GM12878 (cell line): ENCODE data around the gene TRPM7. TPM values are rescaled to one million over a fixed set of nuclear protein-coding genes. Genes with fewer than 3 reads are reported as not detected.
"Not testable (repeated sequence)": the region's sequence is repeated elsewhere in the genome, so short reads cannot be mapped to it uniquely, and the experiment has no call there.

Source experiments
- ATAC-seq: fragments of 200-7000 bp; cut with Tn5 transposase; 3 replicates; pipeline ENCODE4 v1.9.1; 2020; ENCODE audit warnings: mild to moderate bottlenecking, moderate library complexity
- BruUV-seq: library from RNA; stranded (reverse); fragments of 400-500 nt; replicated peaks from 2 replicates; lab custom pipeline; 2021; lab: Mats Ljungman, UMichigan
- CTCF ChIA-PET: fragments of 300-600 bp; sonication (Branson Sonifier 250); formaldehyde crosslinking; extraction: SDS; loops from one replicate; lab custom pipeline; 2021; ENCODE audit warnings: inconsistent platforms; lab: Yijun Ruan, JAX
- POLR2A ChIA-PET: fragments of 350-600 bp; formaldehyde crosslinking; extraction: SDS; loops from one replicate; lab custom pipeline; 2021; ENCODE audit warnings: inconsistent platforms; lab: Charles Lee
- RAD21 ChIA-PET: fragments of 300-600 bp; sonication (Branson Sonifier 250); formaldehyde crosslinking; loops from one replicate; lab custom pipeline; 2023; ENCODE audit warnings: antibody characterized with exemption; ENCODE audit not compliant: unreplicated experiment; lab: Charles Lee
- SMC1A ChIA-PET: fragments of 300-600 bp; sonication (Branson Sonifier 250); formaldehyde crosslinking; loops from one replicate; lab custom pipeline; 2023; ENCODE audit not compliant: unreplicated experiment, uncharacterized antibody; lab: Charles Lee
- DNase-seq: peaks from one replicate; pipeline ENCODE4 v3.0.0-alpha.2; 2011; ENCODE audit warnings: low read depth, low spot score
- FAIRE-seq: peaks from 3 replicates; lab custom pipeline; 2011; peaks lifted over from hg19 to GRCh38; lab: Jason Lieb, UNC
- H2AFZ ChIP-seq: 2 replicates; pipeline ENCODE4 v1.6.0; 2011; ENCODE audit warnings: low read depth, low read length, control low read depth; ENCODE audit not compliant: control insufficient read depth
- H3K27ac ChIP-seq: 2 replicates; pipeline ENCODE4 v1.5.1; 2011; ENCODE audit warnings: control low read depth; ENCODE audit not compliant: control insufficient read depth, insufficient read depth
- H3K27me3 ChIP-seq, 2 experiments: replicated peaks in 1 of 2; 2 replicates each; pipeline versions ENCODE4 v1.6.0 to v1.6.1; 2011; ENCODE audit warnings: low read length in 1 of 2; ENCODE audit not compliant: control insufficient read depth in 2 of 2, insufficient read depth in 2 of 2
- H3K36me3 ChIP-seq, 2 experiments: 2 replicates each; pipeline ENCODE4 v1.5.1; 2011; ENCODE audit warnings: low read length in 1 of 2; ENCODE audit not compliant: control insufficient read depth in 2 of 2, insufficient read depth in 2 of 2
- H3K4me1 ChIP-seq: 2 replicates; pipeline ENCODE4 v1.6.1; 2011; ENCODE audit warnings: mild to moderate bottlenecking, low read length, moderate library complexity, mixed read lengths; ENCODE audit not compliant: control insufficient read depth, insufficient read depth
- H3K4me2 ChIP-seq: 2 replicates; pipeline ENCODE4 v1.6.0; 2011; ENCODE audit warnings: control low read depth; ENCODE audit not compliant: control insufficient read depth, insufficient read depth
- H3K4me3 ChIP-seq: fragments of 200-600 bp; sonication (generic); 2 replicates; pipeline ENCODE4 v1.5.1; 2016
- H3K79me2 ChIP-seq: 2 replicates; pipeline ENCODE4 v1.6.0; 2011; ENCODE audit warnings: low read length; ENCODE audit not compliant: control insufficient read depth, insufficient read depth
- H3K9ac ChIP-seq: 2 replicates; pipeline ENCODE4 v1.8.0; 2011; ENCODE audit warnings: low read length, control low read depth, mixed read lengths; ENCODE audit not compliant: control insufficient read depth, insufficient read depth
- H3K9me3 ChIP-seq: replicated peaks from 3 replicates; pipeline ENCODE4 v1.5.1; 2011; ENCODE audit warnings: mild to moderate bottlenecking, low read length; ENCODE audit not compliant: control insufficient read depth, insufficient read depth
- H4K20me1 ChIP-seq: 2 replicates; pipeline ENCODE4 v1.6.0; 2011; ENCODE audit not compliant: control insufficient read depth, insufficient read depth
- RAD21 ChIP-seq: IDR thresholded peaks from 2 replicates; pipeline ENCODE4 v1.6.1; 2011; ENCODE audit warnings: mild to moderate bottlenecking, low read depth, low read length, moderate library complexity; ENCODE audit not compliant: insufficient read depth
- WGBS: methylation state at CpG from one replicate; pipeline ENCODE4 v1.1.6; 2016; ENCODE audit warnings: low lambda C conversion rate; ENCODE audit not compliant: insufficient replicate concordance, insufficient coverage; ENCODE audit errors: missing lambda C conversion rate; 5-methylcytosine and 5-hydroxymethylcytosine counted together
- in situ Hi-C: fragments of 300-500 bp; cut with MboI; formaldehyde crosslinking; loops from 9 replicates; pipeline ENCODE4 v1.14.3; 2018; ENCODE audit warnings: mixed read lengths
- intact Hi-C: fragments of 100-400 bp; cut with micrococcal nuclease; formaldehyde crosslinking; loops from one replicate; pipeline ENCODE4 v1.14.2; 2022; ENCODE audit not compliant: unreplicated experiment
- polyA plus RNA-seq, 11 experiments: library from polyadenylated mRNA; depleted of rRNA in 4 of 11; unstranded in 6 of 11; stranded (reverse) in 5 of 11; fragments of >200 nt; fragmentation: Nextera tagmentation in 4 of 11; fragmentation: Illumina TruSeq in 1 of 11; extraction: Ambion mirVana in 4 of 11; extraction: Trizol in 1 of 11; gene quantifications; 1 replicate in 1 of 11; 2 replicates in 10 of 11; pipeline versions ENCODE4 v1.2.1 to v1.2.3, GENCODE V29; 2011 to 2016; ENCODE audit warnings: inconsistent platforms in 2 of 11, missing spikeins in 2 of 11, low read depth in 1 of 11
- total RNA-seq, 4 experiments: library from RNA; depleted of rRNA in 3 of 4; stranded (reverse); fragments of >200 nt in 3 of 4; fragmentation: Illumina TruSeq in 1 of 4; extraction: Trizol in 1 of 4; gene quantifications; 2 replicates each; pipeline versions ENCODE4 v1.2.1 to v1.2.3, GENCODE V29; 2013 to 2021
- TF ChIP-seq, protein P1 (sequence below), 3 experiments: IDR thresholded peaks in 2 of 3; conservative IDR thresholded peaks in 1 of 3; 2 replicates each; pipeline ENCODE4 v1.5.1; 2011; ENCODE audit warnings: low read depth in 3 of 3, low read length in 3 of 3, mild to moderate bottlenecking in 3 of 3, control low read depth in 2 of 3, moderate library complexity in 2 of 3, inconsistent platforms in 1 of 3, mixed read lengths in 1 of 3; ENCODE audit not compliant: control insufficient read depth in 2 of 3, insufficient read depth in 1 of 3; ENCODE audit errors: extremely low read depth in 1 of 3

Gene TRPM7
- total and polyA plus RNA-seq, 10 of the 15 experiments (the other 5 are each of a cell fraction or from before 2014, with no cell fraction given) = 4.5 to 49.7 (median 22.5) TPM

- in situ Hi-C loops, H3K4me1 ChIP-seq, H3K4me3 ChIP-seq, RAD21 ChIA-PET, H3K79me2 ChIP-seq, DNase-seq, H2AFZ ChIP-seq, intact Hi-C loops, POLR2A ChIA-PET, H3K9me3 ChIP-seq, BruUV-seq, H3K4me2 ChIP-seq, H4K20me1 ChIP-seq, FAIRE-seq, H3K27me3 ChIP-seq, H3K27ac ChIP-seq, H3K9ac ChIP-seq: not testable (repeated sequence)
- ChIA-PET CTCF (interaction anchor here (1.0 to 1.2 kb wide), 2 partner anchors 11 to 40 kb away, joined by 3 read pairs; no protein-coding TSS in a partner anchor), SMC1A (interaction anchor here (0.7 to 1.1 kb wide), 4 partner anchors 35 to 644 kb away, joined by 3 read pairs; no protein-coding TSS in a partner anchor)
- WGBS = 99% methylated on average over 8 of the region's 8 CpGs
- peaks cover 1 to 15% of the 10 kb centered on the region in 2 experiments for H3K36me3 ChIP-seq
- peak; percentile 48; the same call in 2 of the 3 replicates for ATAC-seq
- TF ChIP-seq RAD21 = 0 out of 2 replicates have a peak, but pooled peaks have one; percentile 11
- TF ChIP-seq, protein P1, sequence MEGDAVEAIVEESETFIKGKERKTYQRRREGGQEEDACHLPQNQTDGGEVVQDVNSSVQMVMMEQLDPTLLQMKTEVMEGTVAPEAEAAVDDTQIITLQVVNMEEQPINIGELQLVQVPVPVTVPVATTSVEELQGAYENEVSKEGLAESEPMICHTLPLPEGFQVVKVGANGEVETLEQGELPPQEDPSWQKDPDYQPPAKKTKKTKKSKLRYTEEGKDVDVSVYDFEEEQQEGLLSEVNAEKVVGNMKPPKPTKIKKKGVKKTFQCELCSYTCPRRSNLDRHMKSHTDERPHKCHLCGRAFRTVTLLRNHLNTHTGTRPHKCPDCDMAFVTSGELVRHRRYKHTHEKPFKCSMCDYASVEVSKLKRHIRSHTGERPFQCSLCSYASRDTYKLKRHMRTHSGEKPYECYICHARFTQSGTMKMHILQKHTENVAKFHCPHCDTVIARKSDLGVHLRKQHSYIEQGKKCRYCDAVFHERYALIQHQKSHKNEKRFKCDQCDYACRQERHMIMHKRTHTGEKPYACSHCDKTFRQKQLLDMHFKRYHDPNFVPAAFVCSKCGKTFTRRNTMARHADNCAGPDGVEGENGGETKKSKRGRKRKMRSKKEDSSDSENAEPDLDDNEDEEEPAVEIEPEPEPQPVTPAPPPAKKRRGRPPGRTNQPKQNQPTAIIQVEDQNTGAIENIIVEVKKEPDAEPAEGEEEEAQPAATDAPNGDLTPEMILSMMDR (IDR thresholded peaks at IDR 0.05 in 2 of 3, conservative IDR thresholded peaks at IDR 0.05 in 1 of 3; ENCODE audit: control insufficient read depth in 2 of 3, extremely low read depth in 1 of 3, insufficient read depth in 1 of 3, low read depth in 3 of 3, low read length in 3 of 3) = peak in 2 of 3 experiments; percentile 12 to 17; a peak in 3 of 6 replicates
Measured at GRCh38 chr15:50622361-50622943, 64.1 kb downstream of the TRPM7 start.

- in situ Hi-C loops, ATAC-seq, DNase-seq: not testable (repeated sequence)
Measured at GRCh38 chr15:50616960-50617359, 69.6 kb downstream of the TRPM7 start.

DNA sequence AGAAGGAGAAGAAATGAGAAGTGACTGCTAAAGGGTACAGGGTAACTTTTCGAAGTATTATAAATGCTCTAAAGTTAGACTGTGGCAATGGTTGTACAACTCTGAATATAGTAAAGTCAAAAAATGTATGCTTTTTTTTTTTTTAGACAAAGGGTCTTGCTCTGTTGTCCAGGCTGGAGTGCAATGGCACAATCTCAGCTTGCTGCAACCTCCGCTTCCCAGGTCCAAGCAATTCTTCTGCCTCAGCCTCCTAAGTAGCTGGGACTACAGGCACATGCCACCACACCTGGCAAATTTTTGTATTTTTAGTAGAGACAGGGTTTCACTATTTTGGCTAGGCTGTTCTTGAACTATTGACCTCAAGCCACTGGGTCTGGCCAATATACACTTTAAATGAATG lies 70.0 kb downstream of the TRPM7 start:
- 92% methylated on average over 2 of the region's 2 CpGs for WGBS
- H3K4me1 ChIP-seq, H4K20me1 ChIP-seq, BruUV-seq, H3K27me3 ChIP-seq, H3K9ac ChIP-seq, SMC1A ChIA-PET, H3K79me2 ChIP-seq, FAIRE-seq, in situ Hi-C loops, CTCF ChIA-PET, H3K9me3 ChIP-seq, ATAC-seq, H2AFZ ChIP-seq, DNase-seq, POLR2A ChIA-PET, H3K4me2 ChIP-seq, intact Hi-C loops, H3K4me3 ChIP-seq, H3K27ac ChIP-seq: not testable (repeated sequence)
- H3K36me3 ChIP-seq = peaks cover 1 to 23% of the 10 kb centered on the region in 2 experiments
- RAD21 ChIA-PET = interaction anchor here (0.6 kb wide), 1 partner anchor 263 kb away, joined by 3 read pairs; no protein-coding TSS in a partner anchor

More at GRCh38 chr15:50616960-50617359, 69.6 kb downstream of the TRPM7 start:
- intact Hi-C loops, H3K79me2 ChIP-seq, H3K27ac ChIP-seq, CTCF ChIA-PET, H3K4me3 ChIP-seq, H4K20me1 ChIP-seq, FAIRE-seq, H3K27me3 ChIP-seq, H2AFZ ChIP-seq, SMC1A ChIA-PET, BruUV-seq, H3K4me2 ChIP-seq, H3K4me1 ChIP-seq, H3K9me3 ChIP-seq, H3K9ac ChIP-seq: not testable (repeated sequence)
- ChIA-PET RAD21 (interaction anchor here (0.6 kb wide), 1 partner anchor 263 kb away, joined by 3 read pairs; no protein-coding TSS in a partner anchor), POLR2A (interaction anchor here (0.6 kb wide), 1 partner anchor 11 kb away, joined by 3 read pairs; no protein-coding TSS in a partner anchor)
- WGBS = over 99% methylated on average over 6 of the region's 6 CpGs
- peaks cover 1 to 23% of the 10 kb centered on the region in 2 experiments for H3K36me3 ChIP-seq
